Kidney (tissue), 14 donors: ENCODE results near the gene NECTIN4. TPM values are rescaled to one million over a fixed set of nuclear protein-coding genes. Genes with fewer than 3 reads are reported as not detected.

Source experiments
- DNase-seq, 5 donors: peaks; one replicate each; pipeline ENCODE4 v3.0.0-alpha.2; 2013 to 2020
- FAIRE-seq: peaks from 2 replicates; lab custom pipeline; 2012; peaks lifted over from hg19 to GRCh38; lab: Jason Lieb, UNC
- H3K27ac ChIP-seq, 2 donors: one replicate each; pipeline ENCODE4 v1.7.0; 2013; ENCODE audit warnings: low read depth in 2 of 2, low read length in 2 of 2, inconsistent platforms in 1 of 2
- H3K27me3 ChIP-seq: one replicate; pipeline ENCODE4 v1.7.1; 2013; ENCODE audit warnings: low read length, inconsistent platforms; ENCODE audit not compliant: control insufficient read depth, insufficient read depth
- H3K36me3 ChIP-seq, 3 donors: one replicate each; pipeline versions ENCODE4 v1.7.0 to v1.7.1; 2013; ENCODE audit warnings: low read length in 3 of 3, control low read depth in 1 of 3, inconsistent platforms in 1 of 3; ENCODE audit not compliant: insufficient read depth in 3 of 3, control insufficient read depth in 2 of 3
- H3K4me1 ChIP-seq, 3 donors: one replicate each; pipeline versions ENCODE4 v1.7.0 to v1.7.1; 2013; ENCODE audit warnings: low read length in 3 of 3, inconsistent platforms in 1 of 3, low read depth in 1 of 3; ENCODE audit not compliant: control insufficient read depth in 2 of 3, insufficient read depth in 2 of 3
- H3K4me3 ChIP-seq, 3 donors: one replicate each; pipeline versions ENCODE4 v1.7.0 to v1.8.1; 2013; ENCODE audit warnings: low read length in 3 of 3, control low read depth in 1 of 3, inconsistent platforms in 1 of 3
- H3K9ac ChIP-seq, 3 donors: one replicate each; pipeline versions ENCODE4 v1.7.0 to v1.7.1; 2013; ENCODE audit warnings: low read length in 3 of 3, control low read depth in 1 of 3, inconsistent platforms in 1 of 3
- H3K9me3 ChIP-seq, 3 donors: one replicate each; pipeline versions ENCODE4 v1.7.0 to v1.7.1; 2013; ENCODE audit warnings: low read length in 3 of 3, control low read depth in 1 of 3, inconsistent platforms in 1 of 3; ENCODE audit not compliant: control insufficient read depth in 2 of 3, insufficient read depth in 1 of 3
- CTCF ChIP-seq: IDR thresholded peaks from 3 replicates; pipeline ENCODE4 v1.5.1; 2012; ENCODE audit warnings: mild to moderate bottlenecking, moderate library complexity, borderline replicate concordance; ENCODE audit not compliant: insufficient read depth; ENCODE audit errors: extremely low read depth
- intact Hi-C: fragments of 100-400 bp; cut with DNase I; formaldehyde crosslinking; loops from one replicate; pipeline ENCODE4 v1.11.1; 2022
- polyA plus RNA-seq: library from polyadenylated mRNA; stranded (reverse); fragments of 350-450 nt; fragmentation: Illumina TruSeq; extraction: RNeasy Lipid Tissue Mini Kit (QIAGEN cat#74804); gene quantifications from one replicate; pipeline ENCODE4 v1.2.3, GENCODE V29; 2014; ENCODE audit warnings: low read depth, low replicate concordance; ENCODE audit not compliant: insufficient read depth
- total RNA-seq: library from RNA; stranded (reverse); fragmentation: NEBNext Ultra II Directional; extraction: Animal tissue kit (Norgen Biotek cat#: 25700); gene quantifications from one replicate; pipeline ENCODE4 v1.2.1, GENCODE V29; 2021
- donor health status: control.
- donor health status: control.
- donor health status: control.
- donor health status: control.
- donor health status: control.
- donor health status: DM: yes; HTN: yes; CAD: no.
- donor health status: Normal renal cell carcinoma (clear cell type).

Gene NECTIN4
- total and polyA plus RNA-seq, 2 donors from 2014 or later: 2.7 to 12.8 TPM

- no peak for DNase-seq
- Histone ChIP-seq H3K27me3 (no peaks in the 10 kb centered on the region), H3K36me3 (peaks cover 0 to under 1% (median 0%) of the 10 kb centered on the region in 3 donors), H3K9me3 (no peaks in the 10 kb centered on the region), H3K4me3 (no peak overlapping the region), H3K27ac (no peak overlapping the region), H3K9ac (no peak overlapping the region), H3K4me1 (peaks cover 4 to 30% (median 23%) of the 10 kb centered on the region in 3 donors)
- no peak for TF ChIP-seq CTCF
- no peak for FAIRE-seq
- intact Hi-C loops: no loop called here
These were observed 25.9 kb upstream of the NECTIN4 start for GRCh38 chr1:161115132-161115711.

- Histone ChIP-seq H3K9ac (no peak overlapping the region), H3K4me1 (peaks cover 4 to 23% (median 17%) of the 10 kb centered on the region in 3 donors), H3K9me3 (no peaks in the 10 kb centered on the region), H3K27ac (no peak overlapping the region), H3K27me3 (no peaks in the 10 kb centered on the region), H3K36me3 (no peaks in the 10 kb centered on the region), H3K4me3 (no peak overlapping the region)
- intact Hi-C loops: no loop called here
- no peak for FAIRE-seq
- no peak for DNase-seq
- no peak for TF ChIP-seq CTCF
These were observed 25.2 kb upstream of the NECTIN4 start for GRCh38 chr1:161114556-161114955.

GRCh38 chr1:161113915-161114314 is 24.6 kb upstream of the NECTIN4 start:
- Histone ChIP-seq H3K4me3 (no peak overlapping the region), H3K9ac (no peak overlapping the region), H3K4me1 (peaks cover 3 to 17% (median 11%) of the 10 kb centered on the region in 3 donors), H3K36me3 (no peaks in the 10 kb centered on the region), H3K9me3 (no peaks in the 10 kb centered on the region), H3K27me3 (no peaks in the 10 kb centered on the region), H3K27ac (no peak overlapping the region)
- DNase-seq (no peak), FAIRE-seq (no peak)
- intact Hi-C loops: no loop called here
- no peak for TF ChIP-seq CTCF

GRCh38 chr1:161111527-161111926 is 22.2 kb upstream of the NECTIN4 start:
- intact Hi-C loops: no loop called here
- Histone ChIP-seq H3K27me3 (no peaks in the 10 kb centered on the region), H3K27ac (no peak overlapping the region), H3K9me3 (no peaks in the 10 kb centered on the region), H3K4me3 (no peak overlapping the region), H3K4me1 (peaks cover 0 to 8% (median 6%) of the 10 kb centered on the region in 3 donors), H3K36me3 (no peaks in the 10 kb centered on the region), H3K9ac (no peak overlapping the region)
- no peak for FAIRE-seq
- TF ChIP-seq CTCF: no peak
- DNase-seq: no peak
